IPS-15b (cell line): ENCODE results near the gene CD2AP.

Experiments used
- H3K27me3 ChIP-seq: one replicate; pipeline ENCODE4 v1.6.1; 2013; ENCODE audit warnings: low read length; ENCODE audit not compliant: control insufficient read depth, insufficient read depth
- H3K36me3 ChIP-seq: one replicate; pipeline ENCODE4 v1.6.1; 2013; ENCODE audit warnings: low read length; ENCODE audit not compliant: control insufficient read depth, insufficient read depth
- H3K4me1 ChIP-seq: one replicate; pipeline ENCODE4 v1.6.1; 2013; ENCODE audit warnings: mild to moderate bottlenecking, low read length; ENCODE audit not compliant: control insufficient read depth, insufficient read depth
- H3K4me3 ChIP-seq: one replicate; pipeline ENCODE4 v1.5.1; 2013; ENCODE audit warnings: low read depth, low read length
- H3K9ac ChIP-seq: one replicate; pipeline ENCODE4 v1.6.1; 2013; ENCODE audit warnings: low read depth, mild to moderate bottlenecking, low read length
- H3K9me3 ChIP-seq: one replicate; pipeline ENCODE4 v1.6.1; 2013; ENCODE audit warnings: mild to moderate bottlenecking, low read length; ENCODE audit not compliant: control insufficient read depth, insufficient read depth

CD2AP gene

DNA sequence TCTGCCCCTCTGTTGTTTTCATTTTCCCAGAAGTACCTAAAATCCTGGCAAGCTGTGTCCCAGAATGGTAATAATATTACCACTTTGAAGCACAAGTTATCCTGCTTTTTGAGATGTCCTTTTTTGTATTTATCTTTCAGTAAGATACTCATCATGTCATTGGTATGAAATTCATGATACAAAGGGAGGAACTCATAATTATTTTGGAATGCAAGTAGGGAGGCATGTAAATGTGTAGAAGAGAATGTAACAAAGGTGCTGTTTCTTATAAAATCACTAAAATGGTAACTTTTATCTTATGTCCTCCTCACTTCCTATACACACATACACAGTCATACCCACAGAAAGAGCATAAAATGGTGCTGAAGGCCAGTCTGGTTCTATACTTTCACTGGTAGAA is 109.9 kb downstream of the CD2AP start:
- H3K4me1 ChIP-seq, result no peaks in the 10 kb centered on the region
- no peaks in the 10 kb centered on the region for H3K9me3 ChIP-seq
- no peaks in the 10 kb centered on the region for H3K27me3 ChIP-seq
- no peak overlapping the region for H3K4me3 ChIP-seq
- H3K36me3 ChIP-seq, result no peaks in the 10 kb centered on the region
- no peak overlapping the region for H3K9ac ChIP-seq

DNA sequence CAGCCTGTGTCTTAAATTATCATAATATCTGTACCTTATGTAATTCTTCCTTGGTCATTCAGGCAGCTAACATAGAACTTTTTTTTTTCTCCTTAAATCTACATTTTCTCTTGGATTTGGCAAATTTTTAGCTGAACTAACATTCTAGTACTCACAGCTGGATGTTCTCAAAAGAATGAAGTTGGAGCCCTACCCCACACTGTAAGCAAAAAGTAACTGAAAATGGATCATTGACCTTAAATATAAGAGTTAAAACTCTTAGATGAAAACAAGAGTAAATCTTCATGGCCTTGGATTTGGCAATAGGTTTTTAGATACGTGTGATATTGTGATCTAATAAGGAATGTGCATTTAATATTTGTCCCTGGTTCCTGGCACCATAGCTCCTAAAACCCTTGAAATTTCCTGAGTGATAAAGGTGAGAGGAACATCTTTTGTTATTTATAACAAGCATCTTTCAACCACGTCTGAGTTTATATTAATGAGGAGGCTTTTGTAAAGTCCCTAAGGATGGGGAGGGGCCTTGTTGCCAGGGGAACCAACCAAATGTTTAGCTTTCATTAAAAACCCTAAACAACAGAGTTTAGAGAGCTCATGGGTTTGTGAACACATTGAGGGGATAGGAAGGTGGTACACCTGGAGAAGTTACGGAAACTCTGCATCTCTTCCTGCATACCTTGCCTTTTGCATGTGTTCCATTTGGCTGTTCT is 114.7 kb downstream of the CD2AP start:
- no peaks in the 10 kb centered on the region for H3K27me3 ChIP-seq
- H3K36me3 ChIP-seq, result peaks cover 2% of the 10 kb centered on the region
- no peak overlapping the region for H3K9ac ChIP-seq
- no peaks in the 10 kb centered on the region for H3K9me3 ChIP-seq
- no peak overlapping the region for H3K4me3 ChIP-seq
- H3K4me1 ChIP-seq, result no peaks in the 10 kb centered on the region

DNA sequence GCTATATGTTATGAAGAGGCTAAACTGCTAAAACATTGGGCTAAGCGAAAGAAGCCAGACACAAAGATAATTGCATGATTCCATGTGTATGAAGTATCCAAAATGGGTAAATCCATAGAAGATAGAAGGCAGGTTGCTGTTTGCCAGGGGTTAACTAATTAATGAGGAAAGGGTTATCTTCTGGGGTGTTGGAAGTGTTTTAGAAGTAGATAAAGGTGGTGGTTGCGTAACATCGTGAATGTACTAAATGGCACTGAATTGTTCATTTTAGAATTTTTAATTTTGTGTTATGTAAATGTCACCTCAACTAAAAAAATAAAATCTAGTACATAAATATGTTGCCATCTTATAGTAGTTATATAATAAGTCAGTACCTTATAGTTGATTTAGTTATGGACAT is 116.4 kb downstream of the CD2AP start:
- peaks cover 2% of the 10 kb centered on the region for H3K36me3 ChIP-seq
- no peak overlapping the region for H3K9ac ChIP-seq
- H3K4me3 ChIP-seq, result no peak overlapping the region
- H3K27me3 ChIP-seq, result no peaks in the 10 kb centered on the region
- H3K9me3 ChIP-seq, result no peaks in the 10 kb centered on the region
- H3K4me1 ChIP-seq, result no peaks in the 10 kb centered on the region

DNA sequence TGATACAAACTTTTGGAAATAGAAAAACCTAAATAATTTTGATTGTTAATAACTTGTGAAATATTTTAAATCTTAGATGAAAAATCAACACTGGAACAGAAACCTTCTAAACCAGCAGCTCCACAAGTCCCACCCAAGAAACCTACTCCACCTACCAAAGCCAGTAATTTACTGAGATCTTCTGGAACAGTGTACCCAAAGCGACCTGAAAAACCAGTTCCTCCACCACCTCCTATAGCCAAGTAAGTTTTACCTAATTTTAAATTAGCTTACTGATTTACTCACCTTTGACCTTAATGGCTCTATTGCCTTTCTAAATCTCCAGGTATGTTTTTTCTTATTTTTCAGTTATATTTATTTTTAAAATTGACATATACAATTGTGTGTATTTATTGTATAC is 118.2 kb downstream of the CD2AP start:
- no peaks in the 10 kb centered on the region for H3K9me3 ChIP-seq
- no peaks in the 10 kb centered on the region for H3K27me3 ChIP-seq
- no peak overlapping the region for H3K4me3 ChIP-seq
- H3K9ac ChIP-seq, result no peak overlapping the region
- H3K36me3 ChIP-seq, result peaks cover 2% of the 10 kb centered on the region
- H3K4me1 ChIP-seq, result no peaks in the 10 kb centered on the region

DNA sequence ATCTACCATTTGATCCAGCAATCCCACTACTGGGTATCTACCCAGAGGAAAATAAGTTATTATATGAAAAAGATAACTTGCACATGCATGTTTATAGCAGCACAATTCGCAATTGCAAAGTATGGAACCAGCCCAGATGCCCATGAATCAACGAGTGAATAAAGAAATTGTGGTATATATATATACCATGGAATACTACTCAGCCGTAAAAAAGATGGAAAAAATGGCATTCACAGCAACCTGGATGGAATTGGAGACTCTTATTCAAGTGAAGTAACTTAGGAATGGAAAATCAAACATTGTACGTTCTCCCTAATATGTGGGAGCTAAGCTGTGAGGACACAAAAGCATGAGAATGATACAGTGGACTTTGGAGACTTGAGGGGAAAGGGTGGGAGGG is 120.8 kb downstream of the CD2AP start:
- H3K27me3 ChIP-seq, result no peaks in the 10 kb centered on the region
- no peak overlapping the region for H3K9ac ChIP-seq
- H3K36me3 ChIP-seq, result peaks cover 2% of the 10 kb centered on the region
- no peaks in the 10 kb centered on the region for H3K4me1 ChIP-seq
- H3K9me3 ChIP-seq, result no peaks in the 10 kb centered on the region
- H3K4me3 ChIP-seq, result no peak overlapping the region

DNA sequence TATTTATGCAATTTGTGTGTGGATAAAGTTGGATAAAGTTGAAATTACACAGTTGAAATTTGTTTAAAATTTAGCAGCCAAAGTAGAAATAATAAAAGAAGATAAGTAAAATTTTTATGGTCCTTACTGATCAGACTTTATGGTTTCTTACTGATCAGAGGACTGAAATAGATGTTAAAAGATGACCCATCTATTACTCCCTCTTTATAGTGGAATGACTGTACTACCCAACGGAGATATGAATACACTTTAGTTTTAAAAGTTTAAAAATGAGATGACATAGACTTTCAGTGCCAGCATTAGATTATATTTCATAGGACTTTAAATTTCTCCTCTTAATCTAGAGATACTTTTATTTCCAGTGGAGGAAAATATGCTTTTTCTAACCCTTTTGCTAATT is 121.9 kb downstream of the CD2AP start:
- Histone ChIP-seq H3K4me1 (no peaks in the 10 kb centered on the region), H3K4me3 (no peak overlapping the region), H3K9me3 (no peaks in the 10 kb centered on the region), H3K36me3 (peaks cover 2% of the 10 kb centered on the region), H3K27me3 (no peaks in the 10 kb centered on the region), H3K9ac (no peak overlapping the region)

DNA sequence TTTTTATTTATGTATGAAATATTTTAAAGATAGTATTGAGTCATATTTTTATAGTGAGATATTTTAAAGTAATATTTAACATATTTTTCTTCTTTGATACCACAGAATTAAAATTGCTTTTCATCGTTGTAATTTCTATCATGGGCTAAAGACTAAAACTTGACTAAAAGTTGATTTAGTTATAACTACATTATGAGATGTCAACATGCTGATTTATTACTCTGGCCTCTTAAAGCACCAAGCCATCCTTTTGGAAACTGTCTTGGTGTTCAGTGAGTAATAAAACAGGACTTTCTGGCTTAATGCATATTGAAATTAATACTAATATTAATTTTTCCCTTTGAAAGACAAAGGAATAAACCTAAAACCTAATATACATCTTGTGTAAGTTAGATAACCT is 125.6 kb downstream of the CD2AP start:
- H3K27me3 ChIP-seq, result no peaks in the 10 kb centered on the region
- H3K9ac ChIP-seq, result no peak overlapping the region
- no peaks in the 10 kb centered on the region for H3K9me3 ChIP-seq
- H3K4me1 ChIP-seq, result no peaks in the 10 kb centered on the region
- peaks cover 3% of the 10 kb centered on the region for H3K36me3 ChIP-seq
- H3K4me3 ChIP-seq, result no peak overlapping the region

DNA sequence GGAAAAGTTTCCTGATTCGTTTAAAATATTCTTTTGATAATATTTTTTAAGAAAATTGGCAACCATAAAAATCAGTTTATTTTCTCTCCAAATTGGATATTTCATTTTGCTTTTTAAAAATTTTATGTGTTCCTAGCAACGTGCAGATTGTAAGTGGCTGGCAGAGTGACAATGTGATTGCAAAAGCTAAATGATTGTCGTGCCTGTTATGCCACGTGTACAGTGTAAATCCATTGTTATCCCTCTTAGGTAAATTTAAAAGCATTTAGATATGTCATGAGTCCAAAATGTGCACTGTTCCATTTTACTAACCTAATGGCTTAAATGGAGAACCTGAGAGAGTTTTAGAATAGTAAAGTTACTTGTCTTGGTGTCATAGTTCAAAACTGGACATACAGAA is 126.4 kb downstream of the CD2AP start:
- Histone ChIP-seq H3K36me3 (peaks cover 3% of the 10 kb centered on the region), H3K9ac (no peak overlapping the region), H3K27me3 (no peaks in the 10 kb centered on the region), H3K4me3 (no peak overlapping the region), H3K4me1 (no peaks in the 10 kb centered on the region), H3K9me3 (no peaks in the 10 kb centered on the region)

DNA sequence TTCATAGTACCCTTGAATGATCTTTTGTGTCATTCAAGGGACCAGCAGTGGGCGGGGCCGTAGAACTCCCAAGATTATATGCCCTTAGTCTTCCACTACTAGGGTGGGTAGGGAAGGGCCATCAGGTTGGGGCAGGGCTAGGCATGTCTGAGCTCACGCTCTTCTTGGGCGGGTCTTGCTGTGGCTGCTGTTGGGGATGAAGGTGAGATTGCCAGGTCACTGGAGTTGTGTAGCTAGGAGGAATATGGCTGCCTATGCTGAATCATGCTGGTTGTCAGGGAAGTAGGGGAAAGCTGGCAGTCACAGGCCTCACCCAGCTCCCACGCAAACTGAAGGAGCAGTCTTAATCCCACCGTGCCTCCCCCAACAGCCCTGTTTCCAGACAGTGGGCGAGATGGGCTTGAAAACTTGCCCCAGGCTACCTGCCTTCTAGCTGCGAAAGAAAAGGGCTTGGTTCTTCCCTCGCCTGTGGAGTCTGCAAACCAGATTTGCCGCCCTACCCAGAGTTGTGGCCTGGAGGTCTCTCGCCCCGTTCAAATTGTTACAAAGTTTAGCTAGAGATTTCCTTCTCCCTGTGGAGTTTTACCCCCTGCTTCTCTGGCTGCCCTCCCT is 144.4 kb downstream of the CD2AP start:
- Histone ChIP-seq H3K9me3 (no peaks in the 10 kb centered on the region), H3K36me3 (no peaks in the 10 kb centered on the region), H3K27me3 (no peaks in the 10 kb centered on the region), H3K4me1 (no peaks in the 10 kb centered on the region), H3K4me3 (no peak overlapping the region), H3K9ac (no peak overlapping the region)

DNA sequence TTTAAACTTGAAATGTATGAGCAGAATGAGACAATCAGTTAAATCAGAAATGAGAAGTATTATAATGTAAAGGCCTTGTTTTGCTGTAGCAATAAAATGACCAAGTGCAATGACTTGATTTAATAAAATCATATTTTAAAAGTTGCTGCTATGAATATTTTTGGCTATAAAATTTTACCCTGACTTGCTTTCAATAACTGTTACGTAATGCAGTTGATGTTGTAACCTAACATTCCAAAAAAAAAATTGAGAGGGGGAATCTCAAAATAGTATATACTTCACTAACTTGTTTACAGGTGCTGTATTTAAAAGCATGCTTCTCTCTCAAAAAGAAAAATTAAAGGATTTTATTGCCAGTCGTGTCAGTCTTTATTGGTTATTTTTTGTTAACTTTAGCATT is 149.2 kb downstream of the CD2AP start:
- Histone ChIP-seq H3K27me3 (no peaks in the 10 kb centered on the region), H3K4me1 (no peaks in the 10 kb centered on the region), H3K9me3 (no peaks in the 10 kb centered on the region), H3K4me3 (no peak overlapping the region), H3K9ac (no peak overlapping the region), H3K36me3 (no peaks in the 10 kb centered on the region)

DNA sequence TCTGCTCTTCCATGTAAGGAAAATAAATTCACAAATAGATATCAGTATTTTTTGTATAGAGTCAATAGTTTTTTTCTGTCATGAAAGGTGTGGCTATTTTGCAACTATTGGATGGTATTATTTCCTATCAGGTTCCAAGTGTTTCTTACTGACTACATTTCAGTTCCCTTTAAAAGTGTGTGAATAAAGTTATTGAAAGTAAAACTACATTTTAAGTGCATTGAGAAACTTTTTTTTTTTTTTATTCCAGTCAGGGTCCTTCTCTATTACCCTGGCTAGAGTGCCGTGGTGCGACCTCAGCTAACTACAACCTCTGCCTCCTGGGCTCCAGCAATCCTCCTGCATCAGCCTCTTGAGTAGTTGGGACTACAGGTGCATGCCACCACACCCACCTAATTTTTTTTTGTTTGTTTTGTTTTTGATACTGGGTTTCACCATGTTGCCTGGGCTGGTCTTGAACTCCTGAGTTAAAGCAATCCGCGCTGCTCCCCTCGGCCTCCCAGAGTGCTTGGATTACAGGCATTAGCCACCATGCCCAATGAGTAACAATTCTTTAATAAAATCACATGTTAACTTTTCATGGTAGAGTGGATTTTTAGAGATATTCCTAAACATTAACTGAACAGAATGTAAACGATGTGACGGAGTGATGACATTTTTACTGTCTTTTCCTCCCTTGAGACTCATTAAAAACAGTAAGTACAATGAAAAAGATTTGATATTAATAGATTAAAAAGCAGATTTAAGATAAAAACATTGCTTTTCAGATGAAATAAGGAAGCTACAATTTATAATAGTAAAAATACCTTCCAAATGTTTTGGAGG is 151.1 kb downstream of the CD2AP start:
- H3K27me3 ChIP-seq, result no peaks in the 10 kb centered on the region

DNA sequence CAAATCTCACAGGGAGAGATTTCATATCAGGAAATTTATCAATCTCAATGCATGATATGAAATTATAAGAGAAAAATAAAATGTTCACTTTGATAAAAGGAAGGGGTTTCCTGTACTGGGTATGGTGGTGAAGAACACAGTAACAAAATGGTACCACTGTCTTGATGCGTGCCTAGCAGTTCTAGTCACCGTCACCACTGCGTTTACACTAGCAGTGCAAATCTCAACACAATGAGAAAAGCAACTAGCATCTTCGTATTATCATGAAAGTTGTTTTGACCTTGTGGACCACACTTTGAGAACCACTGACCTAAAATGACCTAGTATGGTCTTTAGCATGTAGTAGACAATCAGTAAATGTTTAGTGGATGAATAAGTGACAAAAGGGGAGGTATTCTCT is 152.4 kb downstream of the CD2AP start:
- H3K27me3 ChIP-seq, result no peaks in the 10 kb centered on the region
- H3K4me3 ChIP-seq, result no peak overlapping the region
- no peaks in the 10 kb centered on the region for H3K36me3 ChIP-seq
- no peaks in the 10 kb centered on the region for H3K4me1 ChIP-seq
- no peak overlapping the region for H3K9ac ChIP-seq
- H3K9me3 ChIP-seq, result no peaks in the 10 kb centered on the region

More for the DNA sequence above, 151.1 kb downstream of the CD2AP start:
- H3K36me3 ChIP-seq, result no peaks in the 10 kb centered on the region
- H3K9ac ChIP-seq, result no peak overlapping the region
- no peak overlapping the region for H3K4me3 ChIP-seq
- H3K4me1 ChIP-seq, result no peaks in the 10 kb centered on the region
- no peaks in the 10 kb centered on the region for H3K9me3 ChIP-seq
